ENCODE measurements around the gene ZNF367. TPM values are rescaled to one million over a fixed set of nuclear protein-coding genes. Genes with fewer than 3 reads are reported as not detected.

The ZNF367 gene
- polyA plus RNA-seq, 1 of the 3 experiments (the other 2 are of a cell fraction) = 1.5 TPM

DNA sequence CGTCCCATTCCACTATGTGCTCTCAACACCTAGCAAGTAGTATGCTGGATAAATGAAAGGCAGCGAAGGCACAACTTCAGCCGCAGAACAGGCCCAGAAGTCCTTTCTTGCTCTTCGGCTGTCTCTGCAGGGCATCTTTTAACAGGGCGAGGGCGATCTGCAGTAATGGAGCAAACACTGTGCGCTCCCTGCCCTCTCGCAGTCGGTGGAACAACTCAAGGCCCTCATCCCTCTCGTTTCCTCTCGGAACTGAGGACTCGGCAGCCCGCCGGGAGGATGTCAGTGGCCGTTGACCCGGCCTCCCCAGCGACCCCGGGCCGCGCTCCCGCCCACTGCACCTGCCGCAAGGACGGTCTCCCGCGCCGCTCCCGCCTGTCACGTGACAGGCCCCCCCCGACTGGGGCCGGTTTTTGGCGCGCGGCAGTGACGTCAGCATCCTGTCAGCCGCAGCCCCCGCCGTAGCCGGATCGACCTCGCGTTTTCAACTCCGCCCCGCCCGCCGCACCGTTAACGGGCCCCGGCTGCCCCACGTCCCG, 1.1 kb downstream of the ZNF367 start (continued):
- TF ChIP-seq SIN3A (IDR thresholded peaks at IDR 0.05; ENCODE audit: borderline replicate concordance, low read depth, low read length) (peak; percentile 91; the same call in 1 of the 2 replicates), EP300 (IDR thresholded peaks at IDR 0.05; ENCODE audit: borderline replicate concordance in 1 of 2, low read depth in 1 of 2, low read length in 1 of 2) (peak in 1 of 2 experiments; percentile 27; a peak in 1 of 4 replicates), FOSL2 (IDR thresholded peaks at IDR 0.05; ENCODE audit: borderline replicate concordance, low read depth) (no peak), RAD21 (IDR thresholded peaks at IDR 0.05; ENCODE audit: low read length) (no peak), JUND (IDR thresholded peaks at IDR 0.05) (no peak), MEF2A (IDR thresholded peaks at IDR 0.05; ENCODE audit: borderline replicate concordance, low read depth) (no peak), TAF1 (IDR thresholded peaks at IDR 0.05; ENCODE audit: borderline replicate concordance, low read depth, low read length) (peak; percentile 64; the same call in 1 of the 2 replicates), SMC3 (IDR thresholded peaks at IDR 0.05; ENCODE audit: low read depth, low read length) (0 out of 2 replicates have a peak, but pooled peaks have one; percentile 1), NRF1 (IDR thresholded peaks at IDR 0.05; ENCODE audit: low read depth, low read length) (no peak), TCF12 (IDR thresholded peaks at IDR 0.05) (peak; percentile 21; the same call in 1 of the 2 replicates), EZH2phosphoT487 (IDR thresholded peaks at IDR 0.05; ENCODE audit: borderline replicate concordance, low read depth) (no peak), CHD2 (IDR thresholded peaks at IDR 0.05; ENCODE audit: low read length, partially characterized antibody) (peak; percentile 76)
- TF ChIP-seq, protein P1, sequence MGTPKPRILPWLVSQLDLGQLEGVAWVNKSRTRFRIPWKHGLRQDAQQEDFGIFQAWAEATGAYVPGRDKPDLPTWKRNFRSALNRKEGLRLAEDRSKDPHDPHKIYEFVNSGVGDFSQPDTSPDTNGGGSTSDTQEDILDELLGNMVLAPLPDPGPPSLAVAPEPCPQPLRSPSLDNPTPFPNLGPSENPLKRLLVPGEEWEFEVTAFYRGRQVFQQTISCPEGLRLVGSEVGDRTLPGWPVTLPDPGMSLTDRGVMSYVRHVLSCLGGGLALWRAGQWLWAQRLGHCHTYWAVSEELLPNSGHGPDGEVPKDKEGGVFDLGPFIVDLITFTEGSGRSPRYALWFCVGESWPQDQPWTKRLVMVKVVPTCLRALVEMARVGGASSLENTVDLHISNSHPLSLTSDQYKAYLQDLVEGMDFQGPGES (IDR thresholded peaks at IDR 0.05; ENCODE audit: low read depth, low read length) = no peak
- TF ChIP-seq, protein P2, sequence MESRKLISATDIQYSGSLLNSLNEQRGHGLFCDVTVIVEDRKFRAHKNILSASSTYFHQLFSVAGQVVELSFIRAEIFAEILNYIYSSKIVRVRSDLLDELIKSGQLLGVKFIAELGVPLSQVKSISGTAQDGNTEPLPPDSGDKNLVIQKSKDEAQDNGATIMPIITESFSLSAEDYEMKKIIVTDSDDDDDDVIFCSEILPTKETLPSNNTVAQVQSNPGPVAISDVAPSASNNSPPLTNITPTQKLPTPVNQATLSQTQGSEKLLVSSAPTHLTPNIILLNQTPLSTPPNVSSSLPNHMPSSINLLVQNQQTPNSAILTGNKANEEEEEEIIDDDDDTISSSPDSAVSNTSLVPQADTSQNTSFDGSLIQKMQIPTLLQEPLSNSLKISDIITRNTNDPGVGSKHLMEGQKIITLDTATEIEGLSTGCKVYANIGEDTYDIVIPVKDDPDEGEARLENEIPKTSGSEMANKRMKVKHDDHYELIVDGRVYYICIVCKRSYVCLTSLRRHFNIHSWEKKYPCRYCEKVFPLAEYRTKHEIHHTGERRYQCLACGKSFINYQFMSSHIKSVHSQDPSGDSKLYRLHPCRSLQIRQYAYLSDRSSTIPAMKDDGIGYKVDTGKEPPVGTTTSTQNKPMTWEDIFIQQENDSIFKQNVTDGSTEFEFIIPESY (IDR thresholded peaks at IDR 0.05; ENCODE audit: borderline replicate concordance, low read depth) = no peak
- TF ChIP-seq, protein P3, sequence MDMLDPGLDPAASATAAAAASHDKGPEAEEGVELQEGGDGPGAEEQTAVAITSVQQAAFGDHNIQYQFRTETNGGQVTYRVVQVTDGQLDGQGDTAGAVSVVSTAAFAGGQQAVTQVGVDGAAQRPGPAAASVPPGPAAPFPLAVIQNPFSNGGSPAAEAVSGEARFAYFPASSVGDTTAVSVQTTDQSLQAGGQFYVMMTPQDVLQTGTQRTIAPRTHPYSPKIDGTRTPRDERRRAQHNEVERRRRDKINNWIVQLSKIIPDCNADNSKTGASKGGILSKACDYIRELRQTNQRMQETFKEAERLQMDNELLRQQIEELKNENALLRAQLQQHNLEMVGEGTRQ (IDR thresholded peaks at IDR 0.05; ENCODE audit: borderline replicate concordance, low read depth, low read length) = peak; percentile 86
